SHP77 treated with DMSO at 0.1 percent for 48 hours (cell line): ENCODE measurements around the gene BAZ1B.
"Not testable (repeated sequence)": the region's sequence is repeated elsewhere in the genome, so short reads cannot be mapped to it uniquely, and the experiment has no call there.

ENCODE experiments used
- DNase-seq: peaks from one replicate; lab custom pipeline; 2025; lab: John Stamatoyannopoulos, UW

Gene BAZ1B

GRCh38 chr7:73538510-73538909, 16.4 kb upstream of the BAZ1B start:
- DNase-seq: not testable (repeated sequence)

DNA sequence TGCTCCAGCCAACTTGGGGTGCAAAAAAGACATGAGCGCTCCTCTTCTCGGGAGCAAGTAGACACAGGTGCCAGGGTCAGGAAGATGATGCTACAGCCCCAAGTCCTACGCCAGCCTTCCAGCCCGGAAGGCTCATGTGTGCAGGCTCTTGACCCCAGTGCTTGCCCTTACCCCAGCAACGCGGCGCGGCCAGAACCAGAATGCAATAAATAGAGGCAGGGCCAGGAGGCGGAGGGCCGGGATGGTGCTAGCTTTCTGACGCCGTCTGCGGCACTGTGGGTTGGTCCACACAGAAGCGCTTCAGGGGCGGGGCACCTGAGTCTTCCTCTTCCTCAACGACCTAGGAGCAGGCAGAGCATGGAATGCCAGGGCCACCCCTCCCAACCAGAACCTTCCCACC, 15.0 kb upstream of the BAZ1B start:
- no peak for DNase-seq

- DNase-seq: no peak
These were observed 14.4 kb upstream of the BAZ1B start for GRCh38 chr7:73536479-73536878.

DNA sequence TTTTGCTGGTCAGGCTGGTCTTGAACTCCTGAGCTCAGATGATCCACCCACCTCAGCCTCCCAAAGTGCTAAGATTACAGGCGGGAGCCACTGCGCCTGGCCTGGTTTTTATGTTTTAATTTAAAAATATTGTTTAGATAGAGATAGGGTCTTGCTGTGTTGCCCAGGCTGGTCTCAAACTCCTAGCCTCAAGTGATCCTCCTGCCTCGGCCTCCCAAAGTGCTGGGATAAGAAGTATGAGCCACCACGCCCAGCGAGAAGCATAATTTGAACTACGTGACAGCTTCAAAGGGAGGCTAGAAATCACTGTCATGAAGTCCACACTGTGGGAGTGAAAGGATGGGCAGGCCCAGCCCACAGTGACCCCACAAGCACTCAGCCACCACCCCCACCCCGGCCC, 13.8 kb upstream of the BAZ1B start:
- DNase-seq: not testable (repeated sequence)

GRCh38 chr7:73533742-73534141, 11.6 kb upstream of the BAZ1B start:
- no peak for DNase-seq

- no peak for DNase-seq
These were observed 10.1 kb upstream of the BAZ1B start for GRCh38 chr7:73532224-73532623.

DNA sequence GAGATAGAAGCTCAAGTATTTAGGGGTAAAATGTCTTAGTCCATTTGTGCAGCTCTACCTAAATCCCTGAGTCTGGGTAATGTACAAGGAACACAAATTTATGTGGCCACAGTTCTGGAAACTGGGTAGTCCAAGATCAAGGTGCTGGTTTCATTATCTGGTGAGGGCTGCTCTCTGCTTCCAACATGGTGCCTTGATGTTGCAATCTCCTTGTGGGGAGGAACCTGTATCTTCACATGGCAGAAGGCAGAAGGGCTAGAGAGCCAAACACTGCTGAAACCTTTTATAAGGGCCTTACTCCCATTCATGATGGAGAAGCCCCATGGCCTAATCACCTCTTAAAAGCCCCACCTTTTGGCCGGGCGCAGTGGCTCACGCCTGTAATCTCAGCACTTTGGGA, 8.7 kb upstream of the BAZ1B start:
- DNase-seq: no peak

- DNase-seq: no peak
These were observed 5.1 kb upstream of the BAZ1B start for GRCh38 chr7:73526896-73527821.

DNA sequence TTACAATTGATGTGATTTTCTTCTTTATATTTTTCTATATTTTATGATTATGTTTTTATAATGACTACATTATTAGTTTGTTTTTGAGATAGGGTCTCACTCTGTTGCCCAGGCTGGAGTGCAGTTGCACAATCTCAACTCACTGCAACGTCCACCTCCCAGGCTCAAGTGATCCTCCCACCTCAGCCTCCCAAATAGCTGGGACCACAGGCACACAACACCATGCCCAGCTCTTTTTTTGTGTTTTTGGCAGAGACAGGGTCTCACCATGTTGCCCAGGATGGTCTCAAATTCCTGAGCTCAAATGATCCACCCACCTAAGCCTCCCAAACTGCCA, 4.0 kb upstream of the BAZ1B start:
- DNase-seq: not testable (repeated sequence)

- no peak for DNase-seq
These were observed 423 bp downstream of the BAZ1B start for GRCh38 chr7:73521636-73522104.

GRCh38 chr7:73520673-73521635, 1.1 kb downstream of the BAZ1B start:
- DNase-seq: no peak

- no peak for DNase-seq
These were observed 2.0 kb downstream of the BAZ1B start for GRCh38 chr7:73519867-73520672.

GRCh38 chr7:73518470-73518869, 3.6 kb downstream of the BAZ1B start:
- DNase-seq: no peak

DNA sequence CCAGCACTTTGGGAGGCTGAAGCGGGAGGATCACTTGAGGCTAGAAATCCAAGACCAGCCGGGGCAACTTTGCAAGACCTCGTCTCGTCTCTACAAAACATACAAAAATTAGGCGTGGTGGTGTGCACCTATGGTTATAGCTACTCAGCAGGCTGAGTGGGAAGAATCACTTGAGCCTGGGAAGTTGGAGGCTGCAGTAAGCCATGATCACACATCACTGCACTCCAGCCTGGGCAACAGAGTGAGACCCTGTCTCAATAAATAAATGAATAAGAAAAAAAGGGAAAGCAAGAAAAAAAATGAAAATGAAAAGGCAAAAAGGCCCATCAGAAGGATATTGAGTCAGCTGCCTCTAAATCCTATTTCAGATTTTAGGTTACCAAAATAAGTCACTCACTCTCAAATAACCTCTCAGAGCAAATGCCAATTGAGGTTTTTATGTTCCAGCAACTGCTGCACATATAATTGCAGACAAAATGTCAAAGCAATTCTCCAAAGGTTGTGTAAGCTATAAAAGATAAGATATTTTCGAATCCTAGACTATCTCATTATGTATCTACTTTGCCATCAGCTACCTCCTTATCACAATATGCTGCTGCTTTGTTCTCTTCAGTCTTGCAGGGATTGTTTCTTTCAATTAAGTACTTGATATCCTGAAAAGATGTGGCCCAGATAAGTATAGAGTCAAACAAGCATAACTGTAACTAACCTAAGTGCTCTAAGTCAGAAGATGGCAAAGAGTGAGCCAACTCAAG, 4.7 kb downstream of the BAZ1B start:
- no peak for DNase-seq

DNA sequence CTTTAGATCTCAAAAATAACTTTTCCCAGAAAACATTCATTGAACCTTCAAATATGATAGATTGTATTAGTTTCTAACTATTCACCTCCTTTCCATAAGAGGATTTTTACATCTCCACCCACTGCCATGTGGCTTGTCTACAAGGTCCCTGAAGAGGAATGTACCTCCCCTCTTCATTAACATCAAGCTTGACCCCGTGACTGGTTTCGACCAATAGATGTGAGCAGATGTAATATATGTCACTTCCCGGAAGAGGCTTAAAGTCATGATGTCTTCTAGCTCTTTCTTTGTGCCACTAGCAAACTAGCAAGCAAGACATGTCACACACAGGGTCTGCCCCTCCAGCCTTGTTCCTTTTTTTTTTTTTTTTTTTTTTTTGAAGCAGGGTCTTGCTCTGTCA, 6.9 kb downstream of the BAZ1B start:
- no peak for DNase-seq

DNA sequence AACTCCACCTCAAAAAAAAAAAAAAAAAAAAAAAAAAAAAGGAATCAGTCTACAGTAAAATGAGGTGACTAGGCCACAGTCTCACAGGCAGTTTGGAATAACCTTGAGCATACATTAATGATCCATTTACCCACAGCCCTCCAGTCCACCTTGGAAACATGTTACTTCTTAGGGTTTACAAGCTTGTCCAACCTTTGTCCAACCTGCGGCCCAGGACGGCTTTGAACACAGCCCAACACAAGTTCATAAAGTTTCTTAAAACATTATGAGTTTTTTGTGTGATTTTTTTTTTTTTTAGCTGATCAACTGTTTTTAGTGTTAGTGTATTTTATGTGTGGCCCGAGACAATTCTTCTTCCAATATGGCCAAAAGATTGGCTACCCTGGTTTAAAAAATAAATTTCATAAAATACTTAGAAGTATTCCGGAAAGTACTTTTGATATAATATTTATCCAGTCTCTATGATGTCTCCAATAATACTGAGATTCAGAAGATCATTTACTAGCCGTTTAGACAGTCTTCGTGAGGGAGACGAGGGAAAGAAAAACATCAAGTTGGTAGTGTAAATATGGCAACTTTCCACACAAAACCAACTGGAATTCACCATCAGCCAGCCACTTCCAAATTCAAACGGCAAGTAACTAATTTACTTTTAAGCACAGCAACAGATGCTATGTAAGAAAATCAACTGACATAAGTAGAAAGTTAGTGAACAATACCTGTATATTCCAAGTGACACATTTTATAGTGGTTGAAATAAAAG, 9.9 kb downstream of the BAZ1B start:
- DNase-seq: no peak

DNA sequence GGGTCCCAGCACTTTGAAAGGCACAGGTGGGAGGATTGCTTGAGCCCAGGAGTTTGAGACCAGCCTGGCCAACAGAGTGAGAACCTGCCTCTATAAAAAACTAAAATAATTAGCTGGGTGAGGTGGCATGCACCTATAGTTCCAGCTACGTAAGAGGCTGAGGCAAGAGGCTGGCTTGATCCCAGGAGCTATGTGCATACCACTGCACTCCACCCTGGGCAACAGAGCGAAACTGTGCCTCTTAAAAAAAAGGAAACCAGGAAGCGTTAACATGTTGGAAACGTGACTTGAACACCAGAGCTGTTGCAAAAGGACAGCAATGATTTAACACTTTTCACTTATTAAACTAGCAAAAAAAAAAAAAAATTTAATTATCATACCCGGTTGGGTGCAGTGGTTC, 12.6 kb downstream of the BAZ1B start:
- no peak for DNase-seq

GRCh38 chr7:73507556-73507955, 14.5 kb downstream of the BAZ1B start:
- no peak for DNase-seq

DNA sequence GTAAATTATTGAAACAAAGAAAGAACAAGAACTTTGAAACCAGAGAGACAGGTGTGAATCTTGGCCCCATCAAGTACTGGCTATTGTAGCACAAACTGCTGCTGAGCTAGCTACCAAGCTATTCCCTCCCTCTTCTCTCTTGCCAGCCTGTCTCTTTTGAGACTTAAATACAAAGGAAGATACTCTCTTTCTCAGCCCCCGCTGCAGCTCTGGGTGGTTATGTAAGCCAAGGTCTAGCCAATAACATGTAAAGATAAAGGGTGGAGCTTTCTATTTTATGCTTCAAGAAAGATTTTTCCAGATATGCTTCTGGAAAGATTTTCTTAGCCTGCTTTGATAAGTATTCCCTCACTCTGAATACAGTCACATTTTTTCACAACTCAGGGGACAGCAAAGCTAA, 17.2 kb downstream of the BAZ1B start:
- no peak for DNase-seq

- no peak for DNase-seq
These were observed 18.1 kb downstream of the BAZ1B start for GRCh38 chr7:73504017-73504416.
